ENCODE results near the gene EEF1G. TPM values are rescaled to one million over a fixed set of nuclear protein-coding genes. Genes with fewer than 3 reads are reported as not detected.

Gene EEF1G
- total RNA-seq, 1 experiment from 2014 or later = 2,004 TPM

- peak; percentile 93 for DNase-seq
- intact Hi-C loops (cut with micrococcal nuclease; ENCODE audit: unreplicated experiment) = loop anchor here (1.0 to 5.0 kb wide), 3 partner anchors 9 to 35 kb away; partner anchors contain the start of genes B3GAT3, GANAB and TUT1
- peak; percentile 99 for TF ChIP-seq CTCF (IDR thresholded peaks at IDR 0.05; ENCODE audit: insufficient read depth in 1 of 2, low read depth in 1 of 2, low read length in 1 of 2, severe bottlenecking in 1 of 2, unreplicated experiment in 1 of 2)
- Histone ChIP-seq H3K4me1 (peaks cover 30% of the 10 kb centered on the region), H3K4me3 (ENCODE audit: low read depth, low read length) (peak within 1 kb of the TSS; percentile 87), H3K36me3 (ENCODE audit: control insufficient read depth, insufficient read depth, low read length) (peaks cover 3% of the 10 kb centered on the region; the same call in 1 of the 2 replicates), H3K27me3 (replicated peaks; ENCODE audit: control insufficient read depth, insufficient read depth, low read length) (no peaks in the 10 kb centered on the region), H3K9me3 (no peaks in the 10 kb centered on the region)
- BruUV-seq (replicated peaks) = no TSS peak
- CTCF ChIA-PET = interaction anchor here (0.5 to 2.4 kb wide), 18 partner anchors 8 to 358 kb away, joined by 3 to 19 read pairs (median 4); partner anchors contain the start of genes B3GAT3, C11orf98, CSKMT and EEF1G
- Mint-ChIP-seq H3K27ac (ENCODE audit: unreplicated experiment) (peak within 1 kb of the TSS; percentile 93), H3K36me3 (ENCODE audit: insufficient read depth, unreplicated experiment) (peaks cover 49% of the 10 kb centered on the region), H3K9me3 (ENCODE audit: unreplicated experiment) (no peaks in the 10 kb centered on the region), H3K4me1 (ENCODE audit: low read depth, unreplicated experiment) (peaks cover 33% of the 10 kb centered on the region), H3K27me3 (ENCODE audit: insufficient read depth, unreplicated experiment) (no peaks in the 10 kb centered on the region), H3K4me3 (ENCODE audit: unreplicated experiment) (peak within 1 kb of the TSS; percentile 97)
- POLR2A ChIA-PET = interaction anchor here (0.8 to 1.6 kb wide), 5 partner anchors 9 to 52 kb away, joined by 4 to 8 read pairs (median 6); partner anchors contain the start of genes B3GAT3, C11orf98, CSKMT and MTA2
Measured at GRCh38 chr11:62612366-62613290, 38.9 kb upstream of the EEF1G start, which contains the start of the genes EML3 and ROM1. Gene EML3, minus strand, starts transcription at chr11:62612775. Its CDS starts 318 bp downstream, at chr11:62612457. Gene ROM1, plus strand, starts transcription at chr11:62613257. Its CDS starts 25 bp downstream, at chr11:62613282.

GRCh38 chr11:62611705-62612365 is 38.1 kb upstream of the EEF1G start:
- peak in 1 of 2 experiments; percentile 40 for DNase-seq
- POLR2A ChIA-PET = interaction anchor here (0.6 to 1.6 kb wide), 7 partner anchors 10 to 221 kb away, joined by 3 to 8 read pairs (median 6); partner anchors contain the start of genes B3GAT3, C11orf98, CSKMT and EEF1G
- H3K36me3 ChIP-seq (ENCODE audit: control insufficient read depth, insufficient read depth, low read length) = 0 out of 2 replicates have a peak, but pooled peaks cover 3% of the 10 kb centered on the region
- intact Hi-C loops (cut with micrococcal nuclease; ENCODE audit: unreplicated experiment) = loop anchor here (1.0 to 5.0 kb wide), 3 partner anchors 9 to 35 kb away; partner anchors contain the start of genes B3GAT3, GANAB and TUT1
- no TSS peak for BruUV-seq (replicated peaks)
- peak overlapping the region; percentile 87 for H3K4me3 ChIP-seq (ENCODE audit: low read depth, low read length)
- H3K9me3 Mint-ChIP-seq (ENCODE audit: unreplicated experiment) = no peaks in the 10 kb centered on the region
- H3K4me1 ChIP-seq = peaks cover 30% of the 10 kb centered on the region
- no peak for TF ChIP-seq CTCF (IDR thresholded peaks at IDR 0.05; ENCODE audit: insufficient read depth in 1 of 2, low read depth in 1 of 2, low read length in 1 of 2, severe bottlenecking in 1 of 2, unreplicated experiment in 1 of 2)
- peaks cover 49% of the 10 kb centered on the region for H3K36me3 Mint-ChIP-seq (ENCODE audit: insufficient read depth, unreplicated experiment)
- H3K4me1 Mint-ChIP-seq (ENCODE audit: low read depth, unreplicated experiment) = peaks cover 41% of the 10 kb centered on the region
- H3K4me3 Mint-ChIP-seq (ENCODE audit: unreplicated experiment) = peak overlapping the region; percentile 97
- peak overlapping the region; percentile 93 for H3K27ac Mint-ChIP-seq (ENCODE audit: unreplicated experiment)
- no peaks in the 10 kb centered on the region for H3K27me3 ChIP-seq (replicated peaks; ENCODE audit: control insufficient read depth, insufficient read depth, low read length)
- no peaks in the 10 kb centered on the region for H3K27me3 Mint-ChIP-seq (ENCODE audit: insufficient read depth, unreplicated experiment)
- H3K9me3 ChIP-seq = no peaks in the 10 kb centered on the region
- CTCF ChIA-PET = interaction anchor here (0.5 to 2.4 kb wide), 18 partner anchors 8 to 357 kb away, joined by 3 to 19 read pairs (median 4); partner anchors contain the start of genes B3GAT3, C11orf98, CSKMT and EEF1G

All from Caco-2 (cell line).